Measurements from ENCODE around the gene MORN1.

MORN1 gene

DNA sequence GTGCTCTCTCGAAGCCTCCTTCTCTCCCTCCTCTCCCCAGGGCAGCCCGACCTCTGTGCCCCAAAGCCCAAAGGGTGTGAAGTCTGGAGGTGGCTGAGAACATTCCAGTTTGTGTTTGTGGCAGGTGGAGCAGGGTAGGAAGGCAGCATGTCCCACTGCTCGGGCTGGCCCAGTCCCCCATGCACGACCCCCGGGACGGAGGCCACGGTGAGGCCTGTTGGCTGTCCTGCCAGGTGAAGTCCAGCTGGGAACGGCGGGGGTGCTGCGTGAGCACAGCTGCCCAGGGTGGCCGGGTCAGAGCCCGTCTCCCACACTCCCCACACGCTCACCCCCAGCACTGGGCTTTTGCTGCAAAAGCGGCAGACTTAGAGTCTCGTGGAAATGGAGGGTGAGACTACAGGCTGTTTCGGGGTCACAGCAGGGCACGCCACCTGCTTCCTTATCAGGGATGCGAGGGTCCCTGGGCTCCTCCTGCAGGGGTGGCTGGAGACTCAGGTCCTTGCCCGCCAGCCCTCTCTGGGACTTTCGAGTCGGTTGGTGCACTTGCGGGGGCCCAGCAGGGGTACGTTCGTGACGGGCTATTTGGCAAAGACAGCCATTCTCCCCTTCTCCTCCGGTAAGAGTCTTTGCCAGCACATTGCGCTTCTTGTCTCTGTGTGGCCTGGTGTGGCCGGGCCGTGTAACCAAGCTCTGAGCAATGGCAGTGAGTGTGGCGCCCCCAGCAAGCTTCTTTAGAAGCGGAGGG, 40.3 kb downstream of the MORN1 start:
- DNase-seq (ENCODE audit: low spot score), result no peak

DNA sequence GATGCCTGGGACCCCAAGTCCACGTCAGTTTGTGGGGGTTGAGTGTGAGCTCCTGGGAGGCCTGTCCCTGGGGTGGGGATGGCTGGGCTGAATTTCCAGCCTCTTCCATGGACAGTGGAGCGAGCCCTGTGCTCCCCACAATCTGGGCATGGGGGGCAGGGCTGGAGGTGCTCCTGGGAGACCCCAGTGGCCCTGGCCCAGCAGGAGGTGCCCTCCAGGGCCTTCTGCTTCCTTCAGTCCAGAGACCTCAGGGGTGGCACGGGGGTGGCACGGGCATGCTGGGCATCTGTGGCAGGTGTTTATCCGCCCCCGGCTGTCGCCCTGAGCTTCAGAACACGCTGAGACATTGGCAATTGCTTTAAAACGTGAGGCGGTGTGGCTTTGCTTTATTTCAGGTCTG, 40.9 kb downstream of the MORN1 start:
- DNase-seq (ENCODE audit: low spot score), result no peak

- DNase-seq (ENCODE audit: low spot score), result no peak
Observed at GRCh38 chr1:2349806-2350205, 41.5 kb downstream of the MORN1 start.

DNA sequence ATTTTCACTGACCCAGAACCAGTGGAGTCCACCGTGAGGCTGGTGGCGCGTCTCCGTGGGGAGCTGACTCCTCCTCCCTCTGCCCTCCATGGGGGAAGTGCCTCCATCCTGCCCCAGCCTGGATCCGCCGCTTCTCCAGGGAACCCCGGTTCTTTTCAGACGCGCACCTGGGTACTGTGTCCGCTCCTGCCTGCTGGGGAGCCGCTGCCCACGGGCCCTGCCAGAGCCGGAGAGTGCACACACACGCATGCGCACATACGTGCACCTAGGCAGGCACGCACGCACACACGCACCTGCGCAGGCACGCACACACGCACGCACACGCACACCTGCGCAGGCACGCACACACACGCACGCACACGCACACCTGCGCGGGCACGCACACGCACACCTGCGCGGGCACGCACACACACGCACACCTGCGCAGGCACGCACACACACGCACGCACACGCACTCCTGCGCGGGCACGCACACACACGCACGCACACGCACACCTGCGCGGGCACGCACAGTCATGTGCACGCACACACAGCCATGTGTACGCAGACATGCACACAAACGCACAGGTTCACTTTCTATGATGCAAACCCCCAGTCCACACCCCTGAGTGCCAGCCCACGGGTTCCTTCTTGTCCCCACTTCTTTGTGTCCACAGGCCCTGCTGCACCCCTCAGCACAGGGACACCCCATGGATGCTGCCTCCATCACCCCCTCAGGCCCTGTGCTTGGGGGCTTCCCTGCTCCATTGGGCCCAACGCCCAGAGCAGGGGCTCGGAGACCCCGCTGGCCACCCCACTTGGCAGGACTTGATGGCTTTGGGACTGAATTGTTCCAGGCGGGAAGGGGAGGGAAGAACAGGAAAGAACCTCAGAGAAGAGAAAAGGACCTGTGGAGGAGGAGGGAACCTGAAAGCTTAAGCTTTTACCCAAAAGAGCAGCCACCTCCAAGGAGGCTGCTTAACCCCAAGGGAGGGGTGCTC, 42.7 kb downstream of the MORN1 start:
- no peak for DNase-seq (ENCODE audit: low spot score)

GRCh38 chr1:2347896-2348295, 43.5 kb downstream of the MORN1 start:
- no peak for DNase-seq (ENCODE audit: low spot score)

GRCh38 chr1:2347409-2347785, 44.0 kb downstream of the MORN1 start:
- no peak for DNase-seq (ENCODE audit: low spot score)

- no peak for DNase-seq (ENCODE audit: low spot score)
Observed at GRCh38 chr1:2346691-2347408, 44.5 kb downstream of the MORN1 start.

DNA sequence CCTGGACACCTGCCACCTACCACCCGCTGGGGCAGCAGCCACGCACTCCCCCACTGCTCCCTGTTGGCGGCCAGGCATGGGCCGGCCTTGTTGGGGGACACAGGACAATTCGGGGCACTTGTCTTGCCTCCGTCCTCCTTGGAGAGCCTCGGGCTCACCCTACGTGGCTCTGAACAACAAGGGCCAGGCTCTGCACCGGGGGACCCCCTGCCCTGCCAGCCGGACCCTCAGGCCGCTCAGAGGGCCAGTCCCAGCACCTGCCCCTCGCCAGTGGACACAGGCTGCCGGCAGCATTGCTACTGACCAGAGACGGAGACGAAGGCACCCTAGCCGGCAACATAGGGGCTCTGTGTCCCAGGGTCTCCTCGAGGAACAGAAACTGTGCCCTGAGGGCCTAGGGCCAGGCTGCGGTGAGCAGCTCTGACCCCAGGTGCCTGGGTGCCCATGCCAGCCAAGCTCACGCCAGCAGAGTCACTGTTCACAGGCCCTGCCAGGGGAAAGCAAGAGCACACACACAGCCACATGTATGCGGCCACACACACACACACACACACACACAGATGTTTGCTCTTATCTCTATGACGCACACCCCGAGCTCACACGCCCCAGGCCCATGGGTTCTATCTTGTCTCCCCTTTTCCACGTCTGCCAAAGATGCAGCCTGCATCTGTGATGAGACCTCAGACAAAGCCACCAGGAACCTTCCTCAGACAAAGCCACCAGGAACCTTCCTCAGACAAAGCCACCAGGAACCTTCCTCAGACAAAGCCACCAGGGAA, 45.9 kb downstream of the MORN1 start:
- no peak for DNase-seq (ENCODE audit: low spot score)

- DNase-seq (ENCODE audit: low spot score), result no peak
Observed at GRCh38 chr1:2344744-2345296, 46.5 kb downstream of the MORN1 start.

- no peak for DNase-seq (ENCODE audit: low spot score)
Observed at GRCh38 chr1:2344121-2344681, 47.2 kb downstream of the MORN1 start.

DNA sequence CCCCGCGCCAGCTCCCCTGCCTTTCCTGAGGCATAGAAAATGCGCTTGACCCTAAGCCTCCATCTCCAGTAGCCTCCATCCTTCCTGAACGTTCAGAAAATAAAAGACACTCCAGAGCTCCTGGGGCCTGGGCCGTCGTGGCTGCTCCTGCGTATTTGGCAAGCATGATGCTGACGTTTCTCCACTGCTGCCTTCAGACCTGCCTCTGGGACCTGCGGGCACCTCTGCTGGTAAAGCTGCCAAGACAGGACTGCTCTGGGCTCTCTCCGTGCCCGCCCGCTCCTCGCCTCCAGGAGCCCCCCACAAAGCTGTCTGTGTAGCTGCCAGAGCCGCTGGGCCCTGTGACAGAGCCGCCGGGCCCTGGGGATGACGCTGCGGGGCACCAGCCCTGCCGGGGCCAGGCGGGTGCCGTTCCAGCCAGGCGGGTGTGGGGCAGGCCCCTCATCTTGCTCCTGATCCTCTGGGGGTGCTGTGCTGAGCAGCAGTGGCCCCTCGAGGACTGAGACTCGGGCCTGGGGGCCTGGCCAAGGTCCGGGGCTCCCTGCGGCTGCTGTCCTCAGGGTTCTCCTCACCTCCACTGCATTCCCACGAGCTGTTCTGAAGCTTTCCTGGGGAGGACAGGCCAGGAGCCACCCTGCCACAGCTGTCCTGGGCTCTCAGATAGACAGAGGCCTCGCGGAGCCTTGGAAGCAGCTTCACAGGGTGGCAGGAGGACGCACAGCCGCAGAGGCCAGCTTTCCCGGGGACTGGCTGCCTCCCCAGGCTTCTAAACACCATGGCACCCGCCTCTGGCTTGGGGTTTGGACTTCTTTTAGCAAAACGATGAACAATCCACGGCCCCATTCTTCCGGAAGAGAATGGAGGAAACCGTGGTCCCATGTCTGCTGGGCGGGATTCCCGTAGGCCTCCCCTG, 48.1 kb downstream of the MORN1 start:
- no peak for DNase-seq (ENCODE audit: low spot score)

- no peak for DNase-seq (ENCODE audit: low spot score)
Observed at GRCh38 chr1:2342384-2343022, 48.9 kb downstream of the MORN1 start.

- DNase-seq (ENCODE audit: low spot score), result no peak
Observed at GRCh38 chr1:2341706-2342383, 49.5 kb downstream of the MORN1 start.

DNA sequence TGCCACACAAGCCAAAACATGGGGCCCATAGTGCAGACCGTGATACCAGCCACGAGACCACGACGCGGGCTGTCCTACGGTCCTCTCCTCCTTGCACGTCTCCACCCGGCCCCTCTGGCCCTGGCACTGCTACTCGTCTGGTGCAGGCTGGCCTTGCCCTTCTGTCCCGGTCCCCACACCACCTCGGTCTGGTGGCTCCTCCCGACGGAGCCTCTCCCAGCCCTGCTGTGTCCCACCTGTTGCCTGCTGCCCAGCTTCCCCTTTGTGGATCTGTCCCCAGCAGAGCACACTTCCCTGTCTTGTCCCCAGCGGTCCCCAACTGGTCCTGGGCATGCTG, 50.5 kb downstream of the MORN1 start:
- no peak for DNase-seq (ENCODE audit: low spot score)

- no peak for DNase-seq (ENCODE audit: low spot score)
Observed at GRCh38 chr1:2340086-2340917, 51.1 kb downstream of the MORN1 start.

DNA sequence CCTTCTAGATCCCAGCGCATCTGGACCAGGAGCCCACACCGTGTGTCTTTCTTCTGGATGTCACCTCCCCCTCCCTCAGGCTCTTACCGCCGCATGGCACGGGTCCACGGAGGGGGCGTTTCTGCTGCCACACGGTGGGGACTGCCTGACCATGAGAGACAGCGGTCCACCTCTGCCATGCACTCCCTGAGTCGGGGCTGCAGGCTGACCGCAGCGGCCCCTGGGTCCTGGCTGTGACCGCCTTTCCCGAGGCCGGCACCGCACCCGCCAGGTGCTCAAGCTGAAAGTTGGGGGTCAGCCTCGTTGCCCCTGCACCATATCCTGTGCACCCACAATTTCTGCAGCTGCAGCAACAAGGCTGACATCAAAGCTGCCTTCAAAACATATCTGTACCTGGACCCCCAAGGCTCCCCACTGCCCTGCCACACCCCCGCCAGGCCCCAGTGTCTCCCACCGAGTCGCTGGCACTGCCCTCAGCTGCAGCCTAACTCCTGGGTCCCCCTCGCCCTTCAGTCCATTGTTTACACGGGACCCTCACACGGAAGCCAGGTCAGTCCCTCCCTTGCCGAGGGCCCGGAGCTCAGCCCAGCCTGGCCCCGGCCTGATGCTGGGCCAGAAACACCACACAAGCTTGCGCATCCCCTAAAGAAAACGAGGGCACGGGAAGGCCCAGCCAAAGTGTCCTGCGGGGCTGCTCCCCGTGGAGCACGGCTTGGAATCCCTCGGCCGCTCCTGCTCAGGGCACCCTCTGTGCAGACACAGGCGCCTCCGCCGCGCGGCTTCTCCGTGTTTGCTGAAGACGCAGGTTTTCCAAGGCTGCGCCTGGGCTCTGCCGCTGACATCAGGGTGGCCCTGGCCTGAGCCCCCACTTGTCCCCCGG, 51.9 kb downstream of the MORN1 start:
- DNase-seq (ENCODE audit: low spot score), result no peak

GRCh38 chr1:2337501-2337900, 53.9 kb downstream of the MORN1 start:
- no peak for DNase-seq (ENCODE audit: low spot score)

Data from D341Med (cell line).